NCI-H345 (cell line): ENCODE data around the gene APOBEC3A.
"Not testable (repeated sequence)": the region's sequence is repeated elsewhere in the genome, so short reads cannot be mapped to it uniquely, and the experiment has no call there.

Source experiments
- DNase-seq: peaks from one replicate; lab custom pipeline; 2025; lab: John Stamatoyannopoulos, UW

Gene APOBEC3A

DNA sequence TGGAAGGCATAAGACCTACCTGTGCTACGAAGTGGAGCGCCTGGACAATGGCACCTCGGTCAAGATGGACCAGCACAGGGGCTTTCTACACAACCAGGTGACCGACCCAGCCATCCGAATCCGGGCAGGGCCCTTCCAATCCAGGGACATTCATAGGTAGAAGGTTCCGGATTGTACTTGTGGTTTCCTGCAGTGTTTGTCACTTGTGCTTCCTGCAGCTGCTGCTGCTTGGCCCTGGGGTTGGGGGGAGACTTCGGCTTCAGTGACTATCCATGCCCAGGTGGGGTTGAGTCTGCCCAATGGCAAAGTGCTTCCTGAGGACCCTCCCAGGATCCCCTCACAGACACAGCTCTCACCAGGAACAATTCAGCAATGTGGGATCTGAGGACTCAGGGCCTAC is 2.2 kb downstream of the APOBEC3A start:
- no peak for DNase-seq

DNA sequence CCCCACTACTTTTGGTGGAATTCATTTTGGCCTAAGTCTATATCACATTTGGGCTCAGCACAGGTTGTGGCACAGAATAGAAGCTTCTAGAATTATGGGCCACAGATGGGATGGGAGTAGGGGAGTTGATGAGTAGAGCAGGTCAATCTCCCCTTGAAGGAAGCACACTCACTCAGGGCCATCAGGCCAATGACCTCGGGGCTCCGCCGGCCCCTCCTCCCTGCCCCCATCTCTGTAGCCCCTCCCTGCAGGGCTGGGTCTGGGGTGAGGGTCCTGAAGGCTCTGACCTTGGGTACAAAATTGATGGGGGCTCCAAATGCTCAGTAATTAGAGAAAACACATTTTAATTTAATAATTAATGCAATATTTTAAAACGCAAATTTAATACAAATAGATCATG is 3.3 kb downstream of the APOBEC3A start:
- not testable (repeated sequence) for DNase-seq

DNA sequence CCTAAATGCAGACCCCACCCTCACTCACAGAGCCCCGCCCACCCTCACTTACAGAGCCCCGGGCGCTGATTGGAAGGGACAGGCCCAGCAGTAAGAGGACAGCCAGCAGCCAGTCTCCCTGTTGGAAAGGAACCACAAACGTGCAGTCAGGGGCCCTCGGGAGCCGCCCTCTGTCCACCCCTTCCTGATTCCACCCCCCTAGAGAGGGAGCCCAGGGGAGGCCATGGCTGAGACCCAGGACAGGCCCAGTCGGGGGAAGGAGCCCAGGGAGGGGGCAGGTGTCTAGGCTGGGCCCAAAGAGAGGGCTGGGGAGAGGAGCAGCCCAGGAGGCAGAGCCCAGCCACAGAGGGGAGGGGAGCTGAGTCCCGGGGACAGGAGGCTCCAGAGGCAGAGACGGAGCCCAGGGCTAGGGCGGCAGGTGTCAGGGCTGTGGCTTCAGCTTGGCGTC is 5.9 kb downstream of the APOBEC3A start:
- DNase-seq: not testable (repeated sequence)

DNA sequence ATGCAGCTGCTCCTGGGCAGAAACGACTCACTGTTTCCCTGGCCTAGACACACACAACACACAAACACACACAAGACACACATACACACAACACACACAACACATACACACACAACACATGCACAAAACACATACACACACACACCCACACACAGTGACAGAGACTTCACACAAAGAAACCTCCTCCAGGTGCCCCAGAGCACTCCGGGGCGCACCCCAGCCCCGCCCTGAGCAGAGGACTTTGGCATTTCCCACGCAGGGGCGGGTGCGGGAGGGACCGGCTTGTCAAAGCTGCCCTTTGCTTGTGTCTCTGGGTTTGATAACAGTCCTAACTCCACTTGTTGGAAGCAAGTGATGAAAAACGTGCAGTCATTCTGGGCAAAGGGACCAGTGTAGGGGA is 6.5 kb downstream of the APOBEC3A start:
- no peak for DNase-seq

DNA sequence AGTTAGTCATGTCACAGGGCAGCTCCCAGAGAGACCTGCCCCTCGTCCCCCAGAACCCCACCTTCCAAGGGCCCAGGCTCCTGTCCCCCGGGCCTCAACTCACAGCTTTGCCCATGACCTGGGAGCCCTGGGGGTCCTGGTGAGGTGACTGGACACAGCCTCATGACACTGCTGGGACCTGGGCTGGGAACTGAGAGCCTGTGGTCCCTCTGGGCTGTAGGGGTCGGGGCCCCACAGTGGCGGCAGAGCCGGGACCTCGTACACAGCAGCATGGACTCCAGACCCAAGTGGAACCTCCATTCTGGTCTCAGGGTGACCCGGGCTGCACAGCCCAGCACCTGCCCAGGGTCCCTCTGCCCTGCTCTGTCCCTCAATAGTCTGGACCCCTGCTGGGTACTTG is 6.9 kb downstream of the APOBEC3A start:
- DNase-seq: no peak

GRCh38 chr22:38964989-38965388 is 7.6 kb downstream of the APOBEC3A start:
- no peak for DNase-seq

- no peak for DNase-seq
Measured at GRCh38 chr22:38965614-38966379, 8.4 kb downstream of the APOBEC3A start.

DNA sequence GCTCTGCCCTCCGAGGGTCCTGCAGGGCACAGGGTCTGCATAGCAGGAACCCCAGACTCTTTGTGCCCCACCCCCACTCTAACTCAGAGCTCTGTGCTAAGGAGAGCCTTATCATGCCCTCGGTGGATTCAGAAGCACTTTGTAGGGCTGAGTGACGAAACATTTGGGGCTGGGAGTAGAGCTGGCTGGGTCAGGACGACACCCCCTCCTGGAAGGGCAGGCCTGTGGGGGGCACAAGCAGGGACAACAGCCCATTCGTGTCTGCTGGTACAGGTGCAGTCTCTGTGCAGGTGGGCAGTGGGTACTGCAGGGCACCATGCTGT is 8.9 kb downstream of the APOBEC3A start:
- no peak for DNase-seq

DNA sequence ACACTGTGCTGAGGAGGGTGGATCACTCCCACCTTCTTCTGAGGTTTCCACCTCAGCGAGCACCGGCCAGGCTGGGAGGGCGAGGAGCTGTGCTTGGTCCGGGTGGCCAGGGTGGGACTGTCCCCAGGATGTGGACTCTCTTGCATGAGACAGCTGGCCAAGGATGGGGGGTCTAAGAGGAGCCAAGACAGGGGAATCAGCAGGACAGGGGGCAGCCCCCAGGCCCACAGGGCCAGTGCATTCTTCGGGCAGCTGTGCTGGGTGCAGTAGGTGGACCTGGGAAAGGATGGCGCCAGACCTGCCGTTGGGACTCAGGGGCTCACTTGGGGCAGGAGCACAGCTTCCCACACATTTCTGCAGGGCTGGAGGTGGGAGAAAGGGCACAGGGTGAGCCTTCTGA is 9.5 kb downstream of the APOBEC3A start:
- DNase-seq: no peak

DNA sequence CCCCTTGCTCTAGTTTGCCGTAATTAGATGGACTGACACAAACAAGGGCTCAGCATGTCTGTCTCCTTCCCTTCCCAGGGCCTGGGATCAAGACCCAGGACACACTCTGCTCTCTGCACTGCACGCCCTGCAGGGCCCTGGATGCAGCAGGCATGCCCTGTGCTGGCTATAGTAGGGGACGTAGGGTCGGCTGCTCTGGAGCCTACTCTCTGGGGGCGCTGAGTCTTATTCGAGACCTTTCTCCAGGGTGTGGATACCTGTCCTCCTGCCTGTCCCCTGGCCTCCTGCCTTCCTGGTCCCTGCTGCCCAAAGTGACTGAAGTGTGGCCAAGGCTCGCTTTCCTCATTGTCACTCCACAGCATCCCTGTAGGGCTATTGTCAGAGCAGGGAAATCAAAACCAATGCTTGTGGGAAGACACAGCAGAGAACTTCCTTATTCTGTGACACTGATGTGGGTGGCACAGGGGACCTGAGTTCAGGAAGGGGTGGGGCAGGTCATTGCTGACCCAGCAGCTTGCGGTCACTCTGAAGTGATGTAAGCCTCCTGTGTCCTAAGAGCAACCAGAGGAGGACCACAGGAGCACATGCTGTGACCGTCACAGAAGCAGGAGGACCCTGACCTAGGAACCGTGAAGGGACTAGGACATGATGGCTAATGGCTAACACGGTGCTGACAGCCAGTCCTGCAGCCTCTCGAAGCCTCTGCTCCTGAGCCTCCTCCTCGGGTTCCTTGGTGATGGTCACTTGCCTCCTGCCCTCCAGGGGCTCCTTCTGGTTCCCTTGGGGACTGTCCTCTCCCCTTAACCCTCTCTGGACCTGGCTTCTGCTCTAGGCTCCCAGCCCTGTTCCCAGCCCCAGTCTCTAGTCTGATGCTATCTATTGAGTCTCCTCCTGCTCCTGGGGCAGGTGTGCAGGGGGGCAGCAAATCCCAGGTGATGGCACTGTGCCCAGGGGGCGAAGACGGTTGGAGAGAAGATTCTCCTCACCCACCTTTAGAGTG is 10.3 kb downstream of the APOBEC3A start:
- no peak for DNase-seq

DNA sequence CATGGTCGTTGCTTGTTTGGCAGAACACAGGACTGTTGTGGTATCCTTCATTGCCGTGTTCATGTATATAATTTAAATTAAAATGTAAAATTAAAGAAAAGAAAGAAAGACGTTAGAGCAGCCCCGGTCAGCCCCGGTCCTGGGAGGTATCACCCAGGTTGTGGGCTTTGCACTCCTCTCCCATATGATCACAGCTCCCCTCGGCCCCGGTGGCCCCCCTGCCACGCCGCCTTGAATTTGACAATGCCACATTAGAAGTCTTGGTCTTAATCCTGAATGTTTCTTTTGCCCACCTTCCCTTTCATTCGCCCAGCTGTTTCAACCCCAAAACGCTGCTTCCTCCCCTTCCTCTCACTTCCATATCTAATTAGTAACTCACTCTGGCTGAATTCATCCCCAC is 11.4 kb downstream of the APOBEC3A start:
- DNase-seq: no peak

DNA sequence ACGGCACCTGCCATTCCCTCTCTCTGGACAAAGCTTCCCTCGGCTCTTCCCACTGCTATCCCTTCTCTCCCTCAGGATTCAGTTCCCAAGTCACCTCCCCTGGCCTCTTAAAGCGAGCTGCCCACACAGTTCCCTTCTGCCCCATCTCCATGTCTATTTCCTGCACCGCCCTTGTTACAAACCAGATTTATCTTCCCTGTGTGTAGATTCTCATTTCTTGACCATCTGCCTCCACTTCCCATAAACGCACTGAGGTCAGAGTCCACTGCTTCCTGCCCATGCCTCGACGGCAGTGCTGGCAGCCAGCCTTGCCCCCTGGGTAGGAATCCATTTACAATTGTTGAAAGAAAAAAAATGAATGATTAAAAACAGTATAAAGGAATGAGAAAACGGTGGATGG is 13.1 kb downstream of the APOBEC3A start:
- no peak for DNase-seq

- DNase-seq: no peak
Measured at GRCh38 chr22:38971202-38971601, 13.8 kb downstream of the APOBEC3A start.

DNA sequence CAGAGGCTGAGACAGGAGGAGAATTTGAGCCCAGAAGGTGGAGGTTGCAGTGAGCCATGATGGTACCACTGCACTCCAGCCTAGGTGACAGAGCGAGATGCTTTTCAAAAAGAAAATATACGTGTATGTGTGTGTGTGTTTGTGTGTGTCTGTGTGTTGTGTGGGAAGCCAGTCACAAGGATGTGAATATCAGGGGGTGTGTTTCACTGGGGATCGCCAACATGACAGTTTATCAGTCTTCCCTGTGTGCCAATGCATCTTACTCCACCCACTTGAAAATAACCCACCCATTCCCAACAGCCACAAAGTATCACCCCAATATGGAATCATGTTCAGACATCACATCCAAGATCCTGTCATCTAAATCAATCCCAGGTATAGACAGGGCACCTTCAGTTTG is 14.4 kb downstream of the APOBEC3A start:
- DNase-seq: no peak

DNA sequence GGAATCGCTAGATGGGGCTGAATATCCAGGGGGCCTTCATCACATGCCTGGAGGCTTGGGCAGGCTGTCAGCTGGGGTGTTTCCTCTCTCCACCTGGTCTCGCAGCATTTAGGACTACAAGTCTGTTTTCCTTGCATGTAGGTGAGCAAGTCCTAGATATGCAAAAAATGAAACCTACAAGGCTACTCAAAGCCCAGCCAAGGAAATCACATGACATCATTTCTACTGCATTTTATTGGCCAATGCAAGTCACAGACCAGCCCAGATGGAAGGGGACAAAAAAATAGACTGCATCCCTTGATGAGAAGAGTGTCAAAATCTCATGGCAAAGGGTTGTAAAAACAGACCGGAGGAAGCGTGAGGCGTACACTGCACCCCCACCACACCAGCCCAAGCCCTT is 15.1 kb downstream of the APOBEC3A start:
- DNase-seq: no peak

DNA sequence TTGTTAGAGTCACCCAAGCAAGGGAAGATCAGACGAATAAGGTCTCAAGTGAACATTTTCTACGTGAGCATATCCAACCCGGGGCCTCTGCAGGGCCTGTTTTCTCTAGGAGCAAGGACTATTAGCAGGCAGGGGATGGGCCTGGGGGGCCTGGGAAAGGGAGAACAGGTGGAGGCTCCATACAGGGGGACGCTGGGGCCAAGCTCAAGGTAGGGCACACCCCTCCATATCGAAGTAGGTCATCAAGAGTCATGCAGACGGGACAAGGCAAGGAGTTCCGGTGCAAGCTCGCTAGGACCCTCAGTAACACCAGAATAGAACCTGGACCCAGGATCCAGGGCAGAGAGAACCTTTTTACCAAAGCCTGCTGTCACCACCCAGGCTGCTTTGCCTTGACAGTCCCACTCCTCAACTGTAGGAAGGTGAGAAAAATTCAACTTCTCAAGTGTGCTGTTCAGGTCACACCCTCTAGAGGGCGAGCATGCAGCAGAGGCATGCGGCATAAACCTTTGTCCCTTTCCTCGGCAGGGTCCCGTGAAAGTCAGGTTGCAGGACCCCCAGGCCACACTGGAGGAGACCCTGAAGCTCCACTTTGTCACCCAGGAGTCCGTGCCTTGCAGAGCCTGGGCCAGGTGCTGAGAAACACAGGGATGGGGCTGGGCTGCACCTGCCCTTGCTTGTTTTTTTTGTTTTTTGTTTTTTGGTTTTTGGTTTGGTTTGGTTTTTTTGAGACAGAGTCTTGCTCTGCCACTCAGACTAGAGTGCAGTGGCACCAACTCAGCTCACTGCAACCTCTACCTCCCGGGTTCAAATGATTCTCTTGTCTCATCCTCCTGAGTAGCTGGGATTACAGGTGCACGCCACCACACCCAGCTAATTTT is 16.1 kb downstream of the APOBEC3A start:
- DNase-seq: peak; percentile 9

DNA sequence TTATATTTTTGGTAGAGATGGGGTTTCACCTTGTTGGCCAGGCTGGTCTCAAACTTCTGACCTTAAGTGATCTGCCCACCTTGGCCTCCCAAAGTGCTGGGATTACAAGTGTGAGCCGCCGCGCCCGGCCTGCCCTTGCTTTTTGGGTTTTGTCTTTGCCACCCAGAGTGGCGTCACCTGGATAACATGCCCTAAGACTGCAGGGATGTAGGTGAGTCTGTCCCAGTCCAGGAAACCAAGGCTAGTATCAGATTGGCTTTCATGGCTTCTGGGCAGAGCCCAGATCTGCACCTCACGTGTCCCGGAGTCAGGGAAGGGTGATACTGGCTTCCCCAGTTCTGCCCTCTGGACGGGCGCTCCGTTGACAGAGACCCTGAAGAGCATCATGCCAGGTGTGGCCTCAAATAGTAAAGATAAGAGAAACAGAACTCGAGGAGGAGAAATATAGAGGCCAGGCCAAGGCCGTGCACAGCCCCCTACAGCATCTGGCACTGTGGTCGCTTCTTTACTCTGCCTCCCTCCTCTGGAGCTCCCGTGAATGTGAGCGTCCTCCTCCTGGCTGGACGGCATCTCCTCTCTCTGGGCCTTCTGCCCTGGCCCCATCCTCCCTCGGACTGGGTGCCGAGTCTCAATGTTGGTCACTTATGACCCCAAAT is 16.9 kb downstream of the APOBEC3A start:
- DNase-seq: no peak

DNA sequence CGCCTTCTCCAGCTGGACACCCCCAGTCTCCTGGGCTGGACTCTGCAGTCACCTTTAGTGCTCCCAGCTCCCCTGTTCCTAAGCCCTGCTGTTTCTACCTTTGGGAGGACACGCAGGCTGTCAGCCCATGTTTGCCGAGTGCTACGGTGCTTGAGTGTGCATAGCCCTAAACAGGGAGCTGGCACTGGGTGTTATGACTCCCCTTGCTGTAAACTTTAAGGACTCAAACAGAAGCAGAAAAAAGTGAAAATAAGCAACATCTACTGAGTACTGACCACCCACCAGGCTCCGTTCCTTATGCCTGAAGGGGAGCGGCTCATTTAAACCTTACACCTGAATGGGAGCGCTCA is 17.4 kb downstream of the APOBEC3A start:
- no peak for DNase-seq

GRCh38 chr22:38977289-38977688 is 19.9 kb downstream of the APOBEC3A start:
- not testable (repeated sequence) for DNase-seq

- not testable (repeated sequence) for DNase-seq
Measured at GRCh38 chr22:38980587-38980986, 23.2 kb downstream of the APOBEC3A start.
